Measurements from ENCODE around the gene ZDHHC14. TPM values are rescaled to one million over a fixed set of nuclear protein-coding genes. Genes with fewer than 3 reads are reported as not detected.

Gene ZDHHC14
- total RNA-seq, 1 donor from 2014 or later, result 5.5 TPM

GRCh38 chr6:157534134-157534871 lies 153.3 kb downstream of the ZDHHC14 start:
- DNase-seq, result no peak

DNA sequence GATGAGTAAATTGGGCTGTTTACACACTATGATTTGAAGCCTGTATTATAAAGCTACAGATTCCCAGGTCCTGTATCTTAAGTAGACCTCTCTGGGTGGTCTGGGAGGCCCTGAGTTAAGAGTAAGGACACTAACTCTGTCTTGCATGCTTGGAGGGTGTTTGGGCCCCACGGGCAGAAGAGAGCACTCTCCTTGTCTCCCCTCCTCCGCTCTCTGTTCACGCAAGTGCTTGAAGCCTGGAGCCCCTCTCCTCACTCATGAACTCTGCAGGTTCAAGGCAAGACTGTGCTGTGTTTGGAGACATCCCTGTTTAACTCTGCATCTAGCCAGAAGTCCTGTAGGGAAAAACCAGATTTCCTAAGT lies 154.0 kb downstream of the ZDHHC14 start:
- DNase-seq, result no peak

- DNase-seq, result peak; percentile 82
These were observed 154.6 kb downstream of the ZDHHC14 start for GRCh38 chr6:157535340-157536222.

GRCh38 chr6:157536223-157536545 lies 155.2 kb downstream of the ZDHHC14 start:
- DNase-seq, result no peak

GRCh38 chr6:157537556-157537955 lies 156.6 kb downstream of the ZDHHC14 start:
- peak; percentile 7 for DNase-seq

GRCh38 chr6:157538168-157538567 lies 157.2 kb downstream of the ZDHHC14 start:
- no peak for DNase-seq

GRCh38 chr6:157538698-157539097 lies 157.7 kb downstream of the ZDHHC14 start:
- DNase-seq, result no peak

DNA sequence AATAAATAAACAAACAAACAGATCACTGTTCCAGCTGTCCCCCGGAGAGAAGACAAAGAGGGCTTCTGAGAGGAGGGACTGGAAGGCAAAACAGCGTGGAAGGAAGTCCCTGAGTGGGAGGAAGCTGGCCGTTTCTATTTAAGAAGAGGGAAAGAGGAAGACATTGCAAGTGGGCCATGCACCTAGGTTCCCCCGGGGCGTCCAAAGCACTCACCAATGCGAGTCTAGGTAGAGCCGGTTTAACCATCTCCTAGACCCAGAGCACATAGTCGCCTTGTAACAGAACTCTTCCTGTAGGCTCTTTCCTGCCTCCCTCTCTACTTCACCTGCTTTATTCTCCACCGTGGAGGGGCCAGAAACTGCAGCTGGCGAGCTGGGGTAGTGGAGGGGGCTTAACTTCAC lies 158.4 kb downstream of the ZDHHC14 start:
- DNase-seq, result no peak

DNA sequence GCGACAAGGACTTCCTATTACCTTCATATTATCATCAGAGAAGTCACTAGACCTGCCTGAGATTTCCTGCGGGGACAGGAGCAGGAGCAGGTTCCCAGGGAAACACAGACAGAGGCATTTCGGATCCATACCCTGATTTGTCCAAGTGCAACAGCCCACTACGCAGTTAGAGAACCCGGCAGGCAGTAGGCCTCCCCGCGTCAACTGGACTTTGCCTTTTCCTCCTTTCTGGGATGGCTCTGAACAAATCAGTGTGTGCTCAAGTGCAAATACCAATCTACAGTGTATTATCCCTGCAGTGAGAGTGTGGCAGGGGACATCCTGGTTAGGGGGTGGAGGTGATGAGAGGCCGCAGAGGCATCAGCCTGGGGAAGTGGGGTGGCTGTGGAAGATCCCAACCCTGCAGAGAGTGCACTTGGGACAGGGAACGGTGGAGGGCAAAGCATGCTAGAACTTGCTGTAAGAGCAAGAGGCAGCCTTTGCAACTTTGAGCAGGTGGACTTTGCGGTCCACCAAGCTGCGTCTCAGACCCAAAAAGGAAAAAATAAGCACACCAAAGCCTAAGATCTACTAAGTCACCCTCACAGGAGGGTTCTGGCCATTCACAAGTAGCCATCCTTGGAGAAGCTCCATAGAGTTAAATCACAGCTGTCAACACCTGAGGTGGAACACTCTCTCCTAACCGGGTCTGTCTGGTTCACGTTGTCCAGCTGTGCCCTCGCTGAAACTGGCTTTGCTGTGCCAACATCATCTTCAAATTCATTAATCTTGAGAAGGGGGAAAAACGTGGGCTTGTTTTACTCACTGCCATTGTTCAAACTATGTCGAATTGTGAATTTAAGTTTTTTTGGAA lies 159.1 kb downstream of the ZDHHC14 start:
- no peak for DNase-seq

DNA sequence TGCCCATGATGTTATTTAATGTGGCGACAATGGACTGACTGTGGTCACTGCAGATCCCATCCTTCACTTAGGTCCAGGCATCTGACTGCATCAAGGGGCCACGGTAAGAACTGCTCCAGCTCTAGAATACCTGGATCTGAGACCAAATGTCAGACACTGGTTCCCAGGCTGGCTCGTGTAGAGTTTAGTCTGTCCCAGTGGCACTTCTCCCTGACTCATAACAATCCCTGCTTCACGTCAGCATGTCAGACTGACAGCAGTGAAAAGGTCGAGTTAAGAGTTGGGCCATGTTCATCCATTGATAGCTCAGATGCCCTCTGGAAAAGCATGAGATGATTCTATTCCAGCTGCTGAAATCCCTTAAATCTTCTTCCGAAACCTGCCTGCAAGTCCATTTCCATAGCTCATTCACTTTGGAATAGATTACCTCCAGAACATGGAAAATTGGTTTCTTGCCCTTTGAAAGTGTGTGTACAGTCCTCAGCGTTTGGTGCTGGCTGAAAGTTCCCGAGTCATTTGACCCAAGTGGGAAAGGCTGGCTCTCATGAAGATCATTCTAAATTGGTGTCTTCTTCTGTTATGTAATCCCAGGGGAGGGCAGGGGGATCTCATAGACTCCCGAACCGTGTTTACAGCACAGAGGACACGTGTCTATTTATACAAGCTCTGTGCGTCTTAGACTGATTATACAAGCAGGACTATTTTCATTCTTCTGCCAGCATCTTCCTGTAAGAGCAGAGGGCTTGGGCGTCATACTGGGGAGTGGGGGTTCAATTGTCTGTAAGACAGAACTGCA lies 160.8 kb downstream of the ZDHHC14 start:
- no peak for DNase-seq

GRCh38 chr6:157542414-157543160 lies 161.6 kb downstream of the ZDHHC14 start:
- DNase-seq, result no peak

GRCh38 chr6:157546321-157546720 lies 165.3 kb downstream of the ZDHHC14 start:
- no peak for DNase-seq

GRCh38 chr6:157547112-157547511 lies 166.1 kb downstream of the ZDHHC14 start:
- DNase-seq, result no peak

DNA sequence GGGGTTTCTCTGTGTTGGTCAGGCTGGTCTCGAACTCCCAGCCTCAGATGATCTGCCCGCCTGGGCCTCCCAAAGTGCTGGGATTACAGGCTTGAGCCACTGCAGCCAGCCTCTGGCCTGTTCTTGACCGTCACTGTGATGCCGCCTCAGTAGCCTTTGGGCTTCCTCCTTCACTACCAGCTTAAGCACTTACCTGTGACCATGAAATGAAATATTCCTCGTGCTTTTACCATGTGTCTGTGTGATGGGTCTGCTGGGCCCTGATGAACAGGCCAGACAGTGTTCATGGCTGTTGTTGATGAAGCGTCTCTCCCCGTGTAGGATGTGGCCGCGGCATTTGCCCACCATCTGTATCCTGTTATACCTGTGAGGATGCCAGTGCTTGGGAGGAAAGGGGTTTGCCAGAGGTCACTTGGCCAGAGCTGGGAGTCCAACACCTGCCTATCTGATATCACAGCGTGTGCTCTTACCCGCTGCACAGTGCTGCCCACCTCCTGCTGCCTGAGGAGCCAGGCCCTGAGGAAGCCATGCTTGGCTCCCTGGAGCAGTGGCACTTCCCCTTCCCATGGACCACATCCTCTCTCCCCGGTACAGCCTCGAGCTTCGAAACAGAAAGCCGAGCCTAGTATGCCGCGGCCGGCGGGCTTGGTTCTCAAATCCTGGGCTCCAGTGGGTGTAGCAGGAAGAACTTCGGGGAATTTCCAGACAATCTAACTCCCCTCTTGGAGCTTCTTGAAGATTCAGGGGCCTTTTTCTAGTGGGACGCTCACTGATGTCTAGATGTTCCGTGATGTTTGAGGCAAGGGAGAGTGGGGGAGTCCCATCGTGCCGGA lies 167.9 kb downstream of the ZDHHC14 start:
- DNase-seq, result no peak

GRCh38 chr6:157549468-157549745 lies 168.4 kb downstream of the ZDHHC14 start:
- DNase-seq, result no peak

- DNase-seq, result no peak
These were observed 169.4 kb downstream of the ZDHHC14 start for GRCh38 chr6:157550114-157550989.

DNA sequence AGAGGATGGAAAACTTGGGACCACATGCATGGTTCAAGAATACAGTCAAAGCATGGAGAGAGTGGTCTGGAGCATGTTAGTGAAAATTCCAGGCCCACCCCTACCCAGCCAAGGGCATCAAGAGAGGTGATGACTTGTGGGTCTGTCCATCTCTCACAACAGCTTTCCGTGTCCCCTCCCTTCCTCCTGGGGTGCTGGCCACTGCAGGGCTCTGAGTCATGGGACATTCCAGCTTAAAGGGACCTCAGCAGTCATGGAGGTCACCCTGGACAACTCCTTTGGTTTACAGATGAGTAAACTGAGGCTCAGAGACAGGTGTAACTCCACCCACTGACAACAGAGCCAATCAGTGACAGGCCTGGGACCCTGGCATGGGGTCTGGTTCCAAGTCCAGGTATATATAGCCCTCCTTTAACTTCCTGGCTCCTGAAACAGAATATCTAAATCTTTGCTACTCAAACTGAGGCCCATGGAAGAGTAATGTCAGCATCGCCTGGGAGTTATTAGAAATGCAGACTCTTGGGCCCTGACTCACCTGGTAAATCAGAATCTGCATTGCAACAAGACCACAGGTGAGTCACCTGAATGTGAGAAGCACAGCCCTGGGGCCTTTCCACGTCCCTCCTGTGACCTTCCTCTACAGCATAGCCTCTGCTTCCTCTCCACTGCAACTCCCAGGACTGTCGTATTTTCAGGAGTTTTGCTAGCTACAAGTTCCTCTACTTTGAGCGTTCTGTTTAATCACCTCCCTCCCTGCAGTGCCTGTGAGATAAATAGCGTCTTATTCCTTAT lies 170.2 kb downstream of the ZDHHC14 start:
- no peak for DNase-seq

GRCh38 chr6:157552081-157552747 lies 171.2 kb downstream of the ZDHHC14 start:
- DNase-seq, result no peak
